GM08714 (cell line): ENCODE results near the gene DUSP6.

Source experiments
- H3K4me3 ChIP-seq: fragments of 200-500 bp; sonication (Bioruptor generic); 2 replicates; pipeline ENCODE4 v1.5.1; 2014; ENCODE audit warnings: mild to moderate bottlenecking, low read length, inconsistent platforms
- ZNF274 ChIP-seq: IDR thresholded peaks from 2 replicates; pipeline ENCODE4 v1.6.1; 2012; ENCODE audit warnings: mild to moderate bottlenecking, low read depth, low read length

DUSP6 gene

GRCh38 chr12:89383235-89384049 is 31.1 kb upstream of the DUSP6 start:
- H3K4me3 ChIP-seq: no peak overlapping the region

DNA sequence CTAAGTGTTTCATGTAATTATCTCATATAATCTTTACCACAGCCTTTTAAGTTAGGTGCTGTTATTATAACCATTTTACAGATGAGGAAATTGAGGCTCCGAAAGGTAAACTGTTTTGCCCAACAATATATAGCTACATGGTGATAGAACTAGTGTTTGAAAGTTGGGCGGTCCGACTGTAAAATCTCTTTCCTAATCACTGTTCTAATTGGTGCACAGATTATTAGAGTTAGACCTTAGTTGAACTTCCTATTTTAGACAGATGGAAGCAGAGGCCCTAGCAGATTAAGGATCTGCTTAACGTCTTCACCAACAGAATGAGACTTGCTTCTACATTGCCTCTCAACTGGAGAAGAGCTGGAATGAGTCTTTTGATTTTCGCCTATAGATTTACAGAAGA is 30.0 kb upstream of the DUSP6 start:
- no peak overlapping the region for H3K4me3 ChIP-seq
- no peak for TF ChIP-seq ZNF274

More at GRCh38 chr12:89383235-89384049, 31.1 kb upstream of the DUSP6 start:
- TF ChIP-seq ZNF274: no peak

- no peak for TF ChIP-seq ZNF274
- no peak overlapping the region for H3K4me3 ChIP-seq
These were observed 27.7 kb upstream of the DUSP6 start for GRCh38 chr12:89379839-89380467.

DNA sequence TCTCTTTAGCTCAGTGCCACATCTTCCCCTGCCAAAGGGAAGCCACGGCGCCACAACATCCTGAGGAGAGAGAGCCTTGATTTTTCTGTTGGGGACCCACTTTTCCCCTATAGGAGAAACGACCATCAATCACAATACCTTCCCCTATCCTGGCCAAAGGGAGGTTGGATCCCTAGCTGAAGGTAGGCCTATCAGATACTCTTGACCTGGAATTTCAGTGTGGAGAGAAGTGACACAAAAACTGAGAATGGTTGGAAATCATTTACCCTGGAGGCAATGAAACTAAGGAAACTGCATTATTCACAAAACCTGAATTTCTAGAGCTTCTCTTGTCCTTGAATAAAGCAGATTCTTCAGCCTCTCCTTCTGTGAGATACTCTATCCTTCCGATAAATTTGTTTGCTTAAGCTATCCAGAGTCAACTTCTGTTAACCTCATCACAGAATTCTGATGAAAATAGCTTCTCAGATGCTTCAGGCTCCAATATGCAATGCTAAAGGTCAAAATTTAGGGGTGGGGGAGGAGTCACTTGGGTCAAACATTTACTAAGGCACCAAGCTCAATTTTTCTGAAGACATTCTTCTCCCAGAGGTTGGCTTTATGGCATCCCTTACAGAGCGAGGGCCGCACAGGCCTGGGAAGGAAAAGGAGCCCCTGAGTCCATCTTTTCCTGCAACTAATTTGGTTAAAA is 27.0 kb upstream of the DUSP6 start:
- no peak for TF ChIP-seq ZNF274
- no peak overlapping the region for H3K4me3 ChIP-seq

- H3K4me3 ChIP-seq: no peak overlapping the region
- no peak for TF ChIP-seq ZNF274
These were observed 24.5 kb upstream of the DUSP6 start for GRCh38 chr12:89376844-89377243.

DNA sequence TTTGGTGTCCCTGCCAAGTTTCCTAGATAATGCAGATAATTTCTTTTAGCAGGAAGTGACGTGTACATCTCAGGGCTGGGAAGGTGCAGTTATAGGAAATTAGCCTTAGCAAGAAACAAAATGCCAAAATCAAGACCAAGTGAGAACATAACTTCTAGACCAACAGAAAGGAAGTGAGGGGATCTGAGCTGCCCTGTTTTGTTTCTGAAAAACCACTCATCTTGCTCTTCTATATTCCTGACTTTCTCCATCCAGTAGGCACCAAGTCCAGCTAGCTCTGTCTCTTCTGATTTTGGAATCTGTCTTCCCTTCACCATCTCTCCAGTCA is 23.9 kb upstream of the DUSP6 start:
- TF ChIP-seq ZNF274: no peak
- no peak overlapping the region for H3K4me3 ChIP-seq

GRCh38 chr12:89373763-89374572 is 21.7 kb upstream of the DUSP6 start:
- no peak for TF ChIP-seq ZNF274
- H3K4me3 ChIP-seq: no peak overlapping the region

DNA sequence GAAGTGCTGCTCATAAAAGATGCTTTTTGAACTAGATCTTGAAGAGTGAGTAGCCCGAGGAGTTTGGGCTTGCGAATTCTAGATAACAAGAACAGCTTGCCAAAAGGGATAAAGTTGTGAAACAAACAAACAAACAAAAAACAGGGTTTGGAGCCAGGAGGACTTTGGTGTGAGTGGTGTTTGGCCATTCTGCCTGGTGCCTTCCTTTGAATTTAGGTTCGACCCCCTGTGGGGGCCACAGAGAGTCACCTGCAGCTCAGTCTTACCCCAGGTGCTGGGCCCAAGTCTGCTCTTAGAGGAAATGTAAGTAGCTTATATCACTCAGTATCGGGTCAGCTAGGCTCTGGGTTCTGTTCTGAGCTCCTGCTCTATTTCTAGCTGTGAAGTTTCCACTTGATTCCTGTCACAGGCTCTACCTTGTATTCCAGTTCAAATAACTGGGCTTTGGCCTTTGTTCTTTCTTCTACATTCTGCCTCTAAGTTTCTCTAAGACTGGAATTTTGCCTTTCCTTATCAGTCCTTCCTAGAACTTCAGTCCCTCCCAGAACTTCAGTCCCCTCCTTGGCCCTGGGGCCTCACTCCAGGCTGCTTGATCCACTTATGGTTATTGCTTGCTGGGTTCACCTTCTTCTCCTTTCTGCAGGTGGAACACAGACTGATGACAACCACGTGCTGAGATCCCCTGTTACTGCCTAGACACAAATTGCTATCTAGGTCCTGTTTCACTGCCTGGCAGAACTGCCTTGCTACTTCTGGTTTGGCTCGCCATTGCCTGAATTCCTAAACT is 20.5 kb upstream of the DUSP6 start:
- no peak for TF ChIP-seq ZNF274
- no peak overlapping the region for H3K4me3 ChIP-seq

- TF ChIP-seq ZNF274: no peak
These were observed 18.5 kb upstream of the DUSP6 start for GRCh38 chr12:89370850-89371249.

GRCh38 chr12:89370421-89370831 is 18.1 kb upstream of the DUSP6 start:
- no peak for TF ChIP-seq ZNF274
- no peak overlapping the region for H3K4me3 ChIP-seq

More at GRCh38 chr12:89370850-89371249, 18.5 kb upstream of the DUSP6 start:
- H3K4me3 ChIP-seq: no peak overlapping the region

DNA sequence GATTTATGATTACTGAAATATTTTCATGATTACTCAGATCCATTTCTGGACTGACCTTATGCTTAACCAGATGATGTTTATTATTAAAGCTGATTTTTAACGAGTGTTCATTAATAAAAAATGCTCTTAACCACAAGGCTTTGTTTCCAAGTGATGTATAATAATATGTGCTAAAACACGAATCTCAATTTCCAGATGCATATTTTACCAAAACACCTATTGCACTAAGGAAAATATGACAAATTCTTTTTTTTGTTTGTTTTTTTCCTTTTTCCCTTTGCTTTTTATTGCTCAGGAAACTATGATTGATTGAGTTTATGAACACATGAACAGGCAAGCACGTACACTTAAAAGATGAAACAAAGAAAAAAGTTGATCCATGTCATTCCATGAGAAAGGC is 16.9 kb upstream of the DUSP6 start:
- no peak for TF ChIP-seq ZNF274
- H3K4me3 ChIP-seq: no peak overlapping the region

DNA sequence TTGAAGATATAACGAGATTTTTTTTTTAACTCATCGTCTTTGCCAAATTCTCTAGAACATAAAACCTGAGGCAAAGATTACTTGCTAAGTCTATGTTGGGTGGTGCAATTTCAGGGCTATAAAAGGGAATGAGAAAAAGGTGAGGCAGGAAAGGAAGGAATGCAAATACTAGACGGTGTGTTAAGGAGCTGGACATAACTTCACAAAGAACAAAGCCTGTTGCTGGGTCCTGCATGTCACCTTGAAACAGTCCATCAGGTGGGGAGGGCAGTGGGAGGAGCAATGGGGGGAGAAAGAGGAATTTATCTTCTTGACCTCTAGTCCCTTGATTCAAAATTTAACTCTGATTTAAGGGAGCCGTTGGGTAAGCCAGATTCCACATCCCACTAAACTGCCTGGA is 16.1 kb upstream of the DUSP6 start:
- TF ChIP-seq ZNF274: no peak
- H3K4me3 ChIP-seq: no peak overlapping the region

GRCh38 chr12:89366676-89367364 is 14.5 kb upstream of the DUSP6 start:
- TF ChIP-seq ZNF274: no peak
- H3K4me3 ChIP-seq: no peak overlapping the region

- no peak overlapping the region for H3K4me3 ChIP-seq
- TF ChIP-seq ZNF274: no peak
These were observed 12.3 kb upstream of the DUSP6 start for GRCh38 chr12:89364631-89365030.
